ENCODE results near the gene PDE1C.

DNA sequence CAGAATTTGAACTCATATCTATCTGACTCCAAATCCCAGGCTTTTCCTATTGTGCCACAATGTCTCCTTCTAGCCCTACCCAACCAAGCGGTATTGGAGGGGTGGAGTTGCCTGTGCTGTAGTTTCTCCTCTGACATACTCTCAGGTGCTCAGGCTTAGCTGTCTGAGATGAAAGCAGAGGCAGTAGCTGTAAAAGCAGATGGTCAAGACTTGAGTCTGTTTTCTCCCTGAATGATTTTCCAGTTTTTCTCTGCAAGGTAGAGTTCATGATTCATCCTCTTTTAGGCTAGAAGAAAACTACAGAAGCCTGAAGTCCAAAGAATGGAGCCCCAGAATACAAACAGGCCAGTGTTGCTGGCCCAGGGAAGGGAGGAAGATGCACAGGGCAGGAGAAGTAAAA lies 130.0 kb downstream of the PDE1C start:
- TF ChIP-seq, protein P1, sequence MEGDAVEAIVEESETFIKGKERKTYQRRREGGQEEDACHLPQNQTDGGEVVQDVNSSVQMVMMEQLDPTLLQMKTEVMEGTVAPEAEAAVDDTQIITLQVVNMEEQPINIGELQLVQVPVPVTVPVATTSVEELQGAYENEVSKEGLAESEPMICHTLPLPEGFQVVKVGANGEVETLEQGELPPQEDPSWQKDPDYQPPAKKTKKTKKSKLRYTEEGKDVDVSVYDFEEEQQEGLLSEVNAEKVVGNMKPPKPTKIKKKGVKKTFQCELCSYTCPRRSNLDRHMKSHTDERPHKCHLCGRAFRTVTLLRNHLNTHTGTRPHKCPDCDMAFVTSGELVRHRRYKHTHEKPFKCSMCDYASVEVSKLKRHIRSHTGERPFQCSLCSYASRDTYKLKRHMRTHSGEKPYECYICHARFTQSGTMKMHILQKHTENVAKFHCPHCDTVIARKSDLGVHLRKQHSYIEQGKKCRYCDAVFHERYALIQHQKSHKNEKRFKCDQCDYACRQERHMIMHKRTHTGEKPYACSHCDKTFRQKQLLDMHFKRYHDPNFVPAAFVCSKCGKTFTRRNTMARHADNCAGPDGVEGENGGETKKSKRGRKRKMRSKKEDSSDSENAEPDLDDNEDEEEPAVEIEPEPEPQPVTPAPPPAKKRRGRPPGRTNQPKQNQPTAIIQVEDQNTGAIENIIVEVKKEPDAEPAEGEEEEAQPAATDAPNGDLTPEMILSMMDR (IDR thresholded peaks at IDR 0.05; ENCODE audit: low read depth, low read length) = no peak
- no peak for TF ChIP-seq POLR2A (IDR thresholded peaks at IDR 0.05; ENCODE audit: extremely low read depth, insufficient read length)

Data from NB4 (cell line).